Vagina (tissue), 2 donors: Measurements from ENCODE around the gene LHPP.

Experiments used
- CTCF ChIP-seq, 3 experiments: fragments of 450-650 bp in 2 of 3; fragments of 200-600 bp in 1 of 3; sonication (generic) in 1 of 3; IDR thresholded peaks; one replicate each; pipeline ENCODE4 v1.5.1; 2017 to 2019; ENCODE audit warnings: antibody characterized with exemption in 3 of 3, mild to moderate bottlenecking in 2 of 3, moderate library complexity in 2 of 3
- POLR2A ChIP-seq, 2 donors: fragments of 450-650 bp; IDR thresholded peaks; one replicate each; pipeline ENCODE4 v1.6.1; 2017; ENCODE audit warnings: antibody characterized with exemption in 2 of 2, mild to moderate bottlenecking in 2 of 2, moderate library complexity in 2 of 2
- POLR2AphosphoS5 ChIP-seq, 2 donors: sonication (generic); formaldehyde crosslinking; IDR thresholded peaks; one replicate each; pipeline ENCODE4 v1.9.0; 2017; ENCODE audit warnings: antibody characterized with exemption in 2 of 2, mild to moderate bottlenecking in 2 of 2, low read depth in 1 of 2; ENCODE audit not compliant: insufficient read depth in 1 of 2

- TF ChIP-seq CTCF (IDR thresholded peaks at IDR 0.05) (no peak), POLR2A (IDR thresholded peaks at IDR 0.05) (no peak), POLR2AphosphoS5 (IDR thresholded peaks at IDR 0.05; ENCODE audit: insufficient read depth in 1 of 2, low read depth in 1 of 2) (no peak)
These were observed 2.7 kb downstream of the LHPP start for GRCh38 chr10:124464028-124464965.
